OCI-LY3 (cell line): ENCODE results near the gene MEF2A.

Source experiments
- EZH2phosphoT487 ChIP-seq: fragments of 200-600 bp; shearing (Covaris generic); IDR thresholded peaks from 2 replicates; pipeline ENCODE4 v1.6.1; 2018; ENCODE audit warnings: antibody characterized with exemption, mixed run types, low read depth
- TF ChIP-seq, protein P1 (sequence below): fragments of 200-600, 300-600 bp; sonication (generic); IDR thresholded peaks from 2 replicates; pipeline ENCODE4 v1.5.1; 2014; ENCODE audit warnings: antibody characterized with exemption, low read length, low read depth

DNA sequence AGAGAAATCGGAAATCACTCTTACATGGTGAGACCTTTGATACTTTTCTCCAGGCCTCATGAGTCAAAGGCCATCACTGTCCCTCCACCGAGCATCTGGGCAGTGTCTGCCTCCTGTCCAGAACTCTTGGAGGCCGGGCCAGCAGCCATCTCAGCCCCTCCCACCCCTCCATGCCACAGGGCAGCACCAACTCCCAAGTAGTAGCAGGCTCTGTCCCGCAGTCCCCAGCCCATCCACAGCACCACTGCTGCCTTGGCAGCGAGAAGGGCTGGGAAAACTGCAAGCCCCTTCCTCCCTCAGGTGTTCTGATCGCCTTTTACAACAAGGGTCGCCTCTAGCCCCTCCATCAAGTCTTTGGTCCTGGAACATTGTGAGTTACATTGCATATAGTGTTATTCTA, 161.9 kb downstream of the MEF2A start:
- no peak for TF ChIP-seq EZH2phosphoT487
- TF ChIP-seq, protein P1, sequence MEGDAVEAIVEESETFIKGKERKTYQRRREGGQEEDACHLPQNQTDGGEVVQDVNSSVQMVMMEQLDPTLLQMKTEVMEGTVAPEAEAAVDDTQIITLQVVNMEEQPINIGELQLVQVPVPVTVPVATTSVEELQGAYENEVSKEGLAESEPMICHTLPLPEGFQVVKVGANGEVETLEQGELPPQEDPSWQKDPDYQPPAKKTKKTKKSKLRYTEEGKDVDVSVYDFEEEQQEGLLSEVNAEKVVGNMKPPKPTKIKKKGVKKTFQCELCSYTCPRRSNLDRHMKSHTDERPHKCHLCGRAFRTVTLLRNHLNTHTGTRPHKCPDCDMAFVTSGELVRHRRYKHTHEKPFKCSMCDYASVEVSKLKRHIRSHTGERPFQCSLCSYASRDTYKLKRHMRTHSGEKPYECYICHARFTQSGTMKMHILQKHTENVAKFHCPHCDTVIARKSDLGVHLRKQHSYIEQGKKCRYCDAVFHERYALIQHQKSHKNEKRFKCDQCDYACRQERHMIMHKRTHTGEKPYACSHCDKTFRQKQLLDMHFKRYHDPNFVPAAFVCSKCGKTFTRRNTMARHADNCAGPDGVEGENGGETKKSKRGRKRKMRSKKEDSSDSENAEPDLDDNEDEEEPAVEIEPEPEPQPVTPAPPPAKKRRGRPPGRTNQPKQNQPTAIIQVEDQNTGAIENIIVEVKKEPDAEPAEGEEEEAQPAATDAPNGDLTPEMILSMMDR = no peak
